VCaP (cell line): ENCODE results near the gene PCGF5.
A peak's percentile ranks its signal among the peaks of the same experiment; 100 is the strongest.

Source experiments
- H3K27ac ChIP-seq: fragments of 450-650 bp; 2 replicates; pipeline ENCODE4 v1.5.1; 2017
- CTCF ChIP-seq: fragments of 450-650 bp; conservative IDR thresholded peaks from 2 replicates; pipeline ENCODE4 v1.5.1; 2017; ENCODE audit warnings: mild to moderate bottlenecking, moderate library complexity

Gene PCGF5

GRCh38 chr10:91211675-91212074 is 8.8 kb upstream of the PCGF5 start:
- TF ChIP-seq CTCF: no peak
- H3K27ac ChIP-seq: no peak overlapping the region

GRCh38 chr10:91214911-91215310 is 5.6 kb upstream of the PCGF5 start:
- no peak for TF ChIP-seq CTCF
- no peak overlapping the region for H3K27ac ChIP-seq

- TF ChIP-seq CTCF: no peak
- H3K27ac ChIP-seq: no peak overlapping the region
Observed at GRCh38 chr10:91215384-91215783, 5.1 kb upstream of the PCGF5 start.

DNA sequence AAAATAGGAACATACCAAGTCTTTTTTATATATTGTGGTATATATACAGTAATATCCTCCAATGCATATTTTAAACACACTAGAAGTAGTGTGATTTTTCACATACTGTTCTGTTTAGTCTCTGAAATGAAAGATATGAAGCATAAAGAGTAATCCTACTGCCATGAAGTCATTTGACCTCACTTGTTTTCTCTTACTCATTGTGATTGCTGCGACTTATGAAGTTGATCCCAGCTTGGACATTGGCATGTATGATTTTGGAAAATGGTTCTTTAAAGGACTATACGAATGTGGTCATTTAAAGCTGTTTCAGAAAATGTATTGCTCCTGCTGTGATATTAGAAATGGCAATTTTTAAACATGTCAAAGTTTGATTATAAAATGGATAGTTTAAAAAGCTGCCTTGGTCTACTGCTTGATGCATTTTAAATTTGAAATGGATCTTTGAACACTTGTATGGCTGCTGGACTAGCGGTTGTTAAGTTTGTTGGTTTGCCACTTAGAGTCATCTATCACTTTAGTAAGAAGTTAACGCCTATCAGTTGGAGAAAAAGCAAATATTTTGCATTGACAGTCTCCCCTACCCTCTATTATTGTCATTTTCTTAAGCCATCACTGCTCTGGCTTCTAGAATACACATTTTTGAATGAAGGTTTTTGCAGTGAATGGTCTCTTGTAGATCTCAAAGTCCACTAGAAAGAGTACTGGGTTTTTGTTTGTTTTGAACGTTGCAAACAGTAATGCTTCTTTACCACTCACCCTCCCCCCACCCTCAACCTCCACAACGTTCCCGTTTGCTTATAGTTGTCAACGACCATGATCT is 881 bp upstream of the PCGF5 start:
- no peak for TF ChIP-seq CTCF
- H3K27ac ChIP-seq: peak overlapping the region; percentile 81

- TF ChIP-seq CTCF: no peak
- peak overlapping the region; percentile 81 for H3K27ac ChIP-seq
Observed at GRCh38 chr10:91220954-91221675, 652 bp downstream of the PCGF5 start.

DNA sequence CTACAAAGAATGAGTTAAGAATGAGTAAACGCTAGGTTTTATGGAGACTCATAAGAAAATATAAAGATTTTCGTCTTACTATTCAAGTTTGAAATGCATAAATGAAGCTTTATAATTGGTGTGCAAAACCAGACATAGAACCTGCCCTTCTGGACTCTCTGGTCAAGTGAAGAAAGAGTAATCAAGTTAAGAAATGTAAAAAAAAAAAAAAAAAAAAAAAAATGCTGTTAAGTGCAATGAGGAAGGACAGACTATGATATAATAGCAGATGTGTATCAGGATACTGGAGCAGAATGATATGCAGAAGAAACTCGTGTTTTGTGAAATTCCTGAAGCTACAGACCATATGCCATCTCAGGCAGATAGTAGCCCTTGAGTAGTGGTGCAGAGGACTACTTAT is 5.6 kb downstream of the PCGF5 start:
- H3K27ac ChIP-seq: no peak overlapping the region
- TF ChIP-seq CTCF: no peak

GRCh38 chr10:91227576-91227975 is 7.1 kb downstream of the PCGF5 start:
- no peak for TF ChIP-seq CTCF
- no peak overlapping the region for H3K27ac ChIP-seq
